Upper lobe of right lung (tissue), 1 donor: ENCODE measurements around the gene TBCD. TPM values are rescaled to one million over a fixed set of nuclear protein-coding genes. Genes with fewer than 3 reads are reported as not detected.

Experiments
- ATAC-seq: fragments of 200-7000 bp; cut with Tn5 transposase; one replicate; pipeline ENCODE4 v1.9.1; 2020; ENCODE audit warnings: mild to moderate bottlenecking, moderate library complexity
- DNase-seq: peaks from one replicate; pipeline ENCODE4 v3.0.0-alpha.2; 2020
- H3K27ac ChIP-seq: fragments of 200-600 bp; one replicate; pipeline ENCODE4 v1.8.0; 2022
- H3K27me3 ChIP-seq: fragments of 200-600 bp; one replicate; pipeline ENCODE4 v1.8.0; 2022; ENCODE audit warnings: mild to moderate bottlenecking
- H3K36me3 ChIP-seq: fragments of 200-600 bp; one replicate; pipeline ENCODE4 v1.8.0; 2022
- H3K4me1 ChIP-seq: fragments of 200-600 bp; one replicate; pipeline ENCODE4 v1.8.0; 2022
- H3K4me3 ChIP-seq: fragments of 200-600 bp; one replicate; pipeline ENCODE4 v1.8.0; 2022; ENCODE audit warnings: mild to moderate bottlenecking
- H3K9me3 ChIP-seq: fragments of 200-600 bp; one replicate; pipeline ENCODE4 v1.8.0; 2022
- CTCF ChIP-seq: fragments of 200-600 bp; IDR thresholded peaks from one replicate; pipeline ENCODE4 v1.8.0; 2022; ENCODE audit warnings: antibody characterized with exemption
- intact Hi-C: fragments of 100-400 bp; cut with DNase I; formaldehyde crosslinking; loops from one replicate; pipeline ENCODE4 v1.11.0; 2022
- total RNA-seq: library from RNA; stranded (reverse); fragmentation: NEBNext Ultra II Directional; extraction: Animal tissue kit (Norgen Biotek cat#: 25700); gene quantifications from one replicate; pipeline ENCODE4 v1.2.1, GENCODE V29; 2021
- donor health status: DM: no; HTN: yes; CAD: no; lungs with severe emphysema.

The TBCD gene
- total RNA-seq, 1 donor from 2014 or later = 84.5 TPM

DNA sequence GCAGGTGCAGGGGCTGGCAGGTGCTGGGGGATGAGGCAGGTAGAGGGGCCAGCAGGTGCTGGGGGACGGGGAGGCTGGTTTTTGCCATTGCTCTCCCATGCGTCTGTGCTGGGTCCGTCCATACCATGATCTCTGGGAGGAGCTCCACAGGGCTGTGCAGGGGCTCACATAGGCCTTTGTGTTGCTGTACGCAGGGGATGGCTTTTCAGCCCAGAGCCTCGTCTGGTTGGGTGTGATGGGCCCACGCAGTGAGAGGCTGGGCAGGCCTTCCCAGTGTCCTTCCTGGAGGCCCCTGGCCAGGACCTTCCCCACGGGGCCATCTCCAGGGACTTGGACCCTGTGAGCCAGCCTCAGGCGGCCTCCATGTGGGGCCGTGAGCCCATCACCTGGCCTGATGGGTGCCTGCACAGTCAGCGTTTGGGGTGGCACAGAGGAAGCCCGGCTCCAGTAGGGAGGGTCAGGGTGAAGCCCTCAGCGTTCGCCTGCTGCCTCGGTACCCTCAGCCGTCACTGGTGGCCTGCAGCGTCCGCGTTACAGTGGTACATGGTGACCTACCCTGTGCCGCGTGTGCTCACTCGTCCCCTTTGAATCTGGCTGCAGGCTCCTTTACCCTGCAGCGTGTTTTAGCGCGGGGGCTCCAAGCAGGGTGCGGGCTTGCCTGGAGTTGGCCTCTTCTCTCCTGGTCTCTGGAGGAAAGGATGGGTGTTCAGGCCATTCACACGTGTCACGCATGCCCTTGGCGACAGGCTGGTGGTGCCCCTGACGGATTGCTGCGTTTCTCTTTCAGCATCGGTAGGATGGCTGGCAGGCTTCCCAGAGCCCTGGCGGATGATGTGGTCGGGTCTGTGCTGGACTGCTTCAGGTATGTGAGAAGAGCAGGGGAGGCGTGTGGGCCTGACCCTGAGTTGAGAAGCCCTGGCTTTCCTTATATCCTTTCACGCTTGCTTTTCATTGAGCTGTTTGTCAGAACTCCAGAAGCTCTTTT lies 57.3 kb downstream of the TBCD start:
- Histone ChIP-seq H3K27me3 (no peaks in the 10 kb centered on the region), H3K4me1 (peaks cover 3% of the 10 kb centered on the region), H3K27ac (no peak overlapping the region), H3K4me3 (no peak overlapping the region), H3K36me3 (peaks cover 17% of the 10 kb centered on the region), H3K9me3 (no peaks in the 10 kb centered on the region)
- TF ChIP-seq CTCF = no peak
- no peak for DNase-seq
- ATAC-seq = no peak
- intact Hi-C loops = no loop called here

DNA sequence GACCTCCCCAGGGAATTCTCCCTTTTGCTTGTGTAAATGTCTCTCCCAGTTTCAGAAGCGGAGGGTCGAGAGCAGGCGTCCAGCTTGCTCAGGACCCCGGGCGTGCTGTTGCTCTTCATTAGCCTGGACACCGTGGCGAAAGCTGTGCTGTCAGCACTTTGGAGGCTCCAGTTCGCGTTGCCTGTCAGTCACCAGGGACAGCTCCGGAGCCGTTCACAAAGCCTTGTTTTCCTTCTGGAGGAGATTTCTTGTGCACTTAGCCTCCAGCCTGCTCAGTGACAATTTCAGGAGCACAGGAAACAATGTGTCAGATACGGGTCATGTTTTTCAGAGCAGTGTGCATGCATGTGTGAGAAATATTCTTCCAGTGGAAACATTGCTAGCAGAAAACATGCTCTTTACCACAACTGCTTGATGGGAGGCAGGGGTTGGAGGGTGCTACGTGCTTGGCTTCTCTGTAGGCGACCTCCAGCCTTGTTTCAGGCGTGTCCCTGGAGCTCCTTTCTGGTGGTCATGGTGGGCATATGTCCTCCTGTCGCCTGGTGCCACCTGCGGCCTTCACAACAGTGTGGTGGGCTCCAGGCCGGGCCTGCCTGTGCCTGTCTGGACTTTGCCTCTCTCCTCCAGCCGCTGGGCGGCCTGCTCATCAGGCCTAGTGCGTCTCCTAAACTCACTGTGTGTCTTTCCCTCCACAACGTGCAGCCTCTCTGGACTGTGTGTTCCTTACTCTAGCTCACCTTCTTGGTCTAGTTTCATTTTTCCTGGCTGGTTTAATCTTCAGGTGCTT lies 59.0 kb downstream of the TBCD start:
- ATAC-seq (no peak), DNase-seq (no peak)
- no peak overlapping the region for H3K27ac ChIP-seq
- H3K36me3 ChIP-seq = peaks cover 17% of the 10 kb centered on the region
- no peak for TF ChIP-seq CTCF
- no peak overlapping the region for H3K4me3 ChIP-seq
- intact Hi-C loops = no loop called here
- no peaks in the 10 kb centered on the region for H3K4me1 ChIP-seq
- no peaks in the 10 kb centered on the region for H3K27me3 ChIP-seq
- H3K9me3 ChIP-seq = no peaks in the 10 kb centered on the region

DNA sequence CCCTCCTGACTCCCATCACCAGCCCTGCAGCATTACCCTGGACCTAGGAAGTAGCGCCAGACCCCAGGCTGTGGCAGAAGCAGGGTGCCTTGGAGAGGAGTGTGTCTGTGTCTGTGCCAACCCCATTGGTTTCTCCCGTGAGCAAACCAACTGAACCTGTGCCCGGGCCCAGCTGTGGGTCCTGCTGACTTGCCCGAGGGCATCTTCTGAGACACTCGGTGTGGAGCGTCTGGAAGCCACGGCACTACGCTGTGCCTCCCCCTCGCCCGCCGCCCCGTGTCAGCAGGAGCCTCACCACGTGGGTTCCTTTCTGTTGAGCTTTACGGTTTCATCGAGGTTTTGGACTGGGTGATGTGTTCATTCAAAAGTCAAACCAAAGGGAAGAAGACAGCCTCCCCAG lies 60.2 kb downstream of the TBCD start:
- no peak for ATAC-seq
- Histone ChIP-seq H3K27me3 (no peaks in the 10 kb centered on the region), H3K36me3 (peaks cover 17% of the 10 kb centered on the region), H3K9me3 (no peaks in the 10 kb centered on the region), H3K27ac (no peak overlapping the region), H3K4me3 (no peak overlapping the region), H3K4me1 (no peaks in the 10 kb centered on the region)
- no peak for TF ChIP-seq CTCF
- intact Hi-C loops = no loop called here
- no peak for DNase-seq

DNA sequence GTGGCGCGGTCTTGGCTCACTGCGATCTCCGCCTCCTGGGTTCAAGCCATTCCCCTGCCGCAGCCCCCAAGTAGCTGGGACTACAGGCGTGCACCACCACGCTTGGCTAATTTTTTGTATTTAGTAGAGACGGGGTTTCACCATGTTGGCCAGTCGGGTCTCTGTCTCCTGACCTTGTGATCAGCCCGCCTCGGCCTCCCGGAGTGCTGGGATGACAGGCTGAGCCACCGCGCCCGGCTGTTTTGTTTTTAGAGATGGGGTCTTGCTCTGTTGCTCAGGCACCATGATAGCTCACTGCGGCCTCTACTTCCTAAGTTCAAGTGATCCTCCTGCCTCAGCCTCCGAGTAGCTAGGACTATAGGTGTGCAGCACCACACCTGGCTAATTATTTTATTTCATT lies 60.7 kb downstream of the TBCD start:
- DNase-seq (no peak), ATAC-seq (no peak)
- no peaks in the 10 kb centered on the region for H3K4me1 ChIP-seq
- no peaks in the 10 kb centered on the region for H3K9me3 ChIP-seq
- no peak overlapping the region for H3K4me3 ChIP-seq
- intact Hi-C loops = no loop called here
- H3K27me3 ChIP-seq = no peaks in the 10 kb centered on the region
- peaks cover 11% of the 10 kb centered on the region for H3K36me3 ChIP-seq
- no peak for TF ChIP-seq CTCF
- no peak overlapping the region for H3K27ac ChIP-seq

DNA sequence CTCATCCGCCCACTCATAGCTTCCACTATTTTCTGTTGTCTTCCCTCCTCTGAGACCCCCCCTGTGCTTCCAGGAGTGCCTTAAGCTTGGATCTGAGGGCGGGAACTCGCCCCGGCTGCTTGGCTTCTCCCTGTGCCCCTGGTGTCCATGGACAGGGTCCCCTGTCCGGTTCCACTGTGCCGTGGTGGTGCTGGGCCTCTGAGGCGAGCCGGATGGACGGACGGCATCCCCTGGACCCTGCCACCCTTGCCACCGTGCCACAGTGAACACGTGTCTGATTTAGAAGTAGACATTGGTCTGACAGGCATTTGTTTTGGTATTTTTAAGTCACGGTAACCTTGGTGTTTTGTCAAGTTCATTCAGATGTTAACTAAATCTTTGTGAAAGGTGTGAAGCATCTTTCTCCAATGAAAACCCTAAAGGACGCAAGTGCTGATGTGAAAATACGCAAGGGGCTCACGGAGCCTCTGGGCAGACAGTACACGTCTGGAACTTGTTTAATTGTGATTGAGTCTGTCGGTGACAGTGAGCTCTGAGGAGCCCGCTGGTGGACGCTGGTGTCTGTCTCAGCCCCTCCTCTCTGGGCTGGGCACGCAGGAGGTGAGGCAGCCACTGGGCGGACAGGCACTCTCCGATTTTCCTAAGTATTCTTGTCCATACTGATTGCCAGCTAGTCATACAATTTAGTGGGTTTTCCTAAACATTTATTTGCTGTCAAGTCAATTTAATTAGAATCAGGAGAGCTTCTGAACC lies 61.6 kb downstream of the TBCD start:
- intact Hi-C loops = no loop called here
- no peak for ATAC-seq

More for the DNA sequence above, 61.6 kb downstream of the TBCD start:
- no peak for DNase-seq
- H3K27ac ChIP-seq = no peak overlapping the region
- no peaks in the 10 kb centered on the region for H3K27me3 ChIP-seq
- peaks cover 6% of the 10 kb centered on the region for H3K36me3 ChIP-seq
- H3K9me3 ChIP-seq = no peaks in the 10 kb centered on the region
- no peak for TF ChIP-seq CTCF
- no peaks in the 10 kb centered on the region for H3K4me1 ChIP-seq
- no peak overlapping the region for H3K4me3 ChIP-seq
